NCI-H2196 (cell line): ENCODE results near the gene APP.

Source experiments
- DNase-seq: peaks from one replicate; lab custom pipeline; 2025; ENCODE audit not compliant: unreplicated experiment; lab: John Stamatoyannopoulos, UW

The APP gene

DNA sequence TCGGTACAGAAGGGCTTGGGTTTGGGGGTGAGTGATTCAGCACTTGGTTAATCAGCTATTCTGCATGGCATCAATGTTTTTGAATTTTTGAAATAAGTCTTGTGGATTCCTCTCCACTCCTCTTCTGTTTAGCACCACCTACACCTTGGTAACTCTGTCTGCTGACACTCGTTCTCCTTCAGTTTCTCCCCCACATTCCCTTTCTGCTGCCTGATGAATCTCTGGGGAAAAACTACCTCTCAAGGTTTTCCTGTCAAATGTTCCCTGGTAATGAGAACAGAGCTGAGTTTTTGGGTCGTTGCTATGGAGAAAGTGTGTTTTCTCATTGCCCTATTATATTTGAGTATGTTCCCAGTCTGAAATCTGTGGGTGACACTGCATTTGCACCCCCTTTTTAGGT, 327.6 kb downstream of the APP start:
- no peak for DNase-seq

DNA sequence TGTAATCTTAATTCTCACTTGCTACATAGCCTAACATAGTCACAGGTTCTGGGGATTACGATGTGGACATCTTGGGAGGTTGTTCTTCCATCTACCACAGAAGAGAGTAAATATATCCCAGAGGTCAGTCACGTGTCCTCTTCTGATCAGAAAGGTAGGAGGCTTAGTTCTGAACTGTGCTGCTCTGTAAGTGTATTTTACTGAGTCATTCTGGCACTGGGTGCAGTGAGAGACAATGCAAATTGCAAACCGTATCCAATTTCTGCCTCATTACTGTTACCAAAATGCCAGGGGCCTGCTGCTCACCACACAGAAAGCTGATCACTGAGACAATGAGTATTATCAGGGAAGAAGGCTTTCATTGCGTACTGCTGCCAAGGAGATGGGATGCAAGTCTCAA, 331.8 kb downstream of the APP start:
- DNase-seq: no peak

DNA sequence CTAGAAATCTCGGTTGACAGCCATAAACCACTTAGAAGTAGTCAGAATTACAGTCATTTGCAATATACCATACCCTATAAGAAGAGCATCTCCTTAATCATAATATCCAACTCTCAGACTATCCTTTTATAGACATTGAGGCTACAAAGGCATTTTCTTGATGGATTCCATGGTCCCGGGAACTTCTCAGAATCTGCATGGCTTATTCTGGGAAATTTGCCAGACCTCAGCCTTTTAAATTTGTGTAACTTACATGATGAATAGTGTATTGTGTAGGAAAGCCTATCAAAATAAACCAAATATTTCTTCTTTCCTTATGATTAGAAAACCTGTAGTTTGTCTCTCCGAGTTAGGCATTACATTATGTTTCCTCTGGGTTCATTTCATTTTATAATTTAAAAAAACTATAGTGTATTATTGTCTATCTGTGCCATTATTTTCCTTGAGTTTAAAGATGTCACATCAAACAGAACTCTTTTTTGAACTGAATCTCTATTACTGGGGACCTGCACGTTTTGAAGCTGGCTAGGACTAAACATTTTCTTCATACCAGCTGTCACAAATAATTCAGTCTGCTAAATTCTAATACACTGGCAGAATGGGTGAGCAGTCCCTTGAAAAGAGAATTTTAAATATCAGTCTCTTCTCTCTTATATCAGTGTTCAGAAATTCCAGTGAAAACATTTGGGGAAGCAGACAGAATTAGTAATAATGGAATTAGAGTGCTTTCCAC, 332.9 kb downstream of the APP start:
- DNase-seq: no peak

DNA sequence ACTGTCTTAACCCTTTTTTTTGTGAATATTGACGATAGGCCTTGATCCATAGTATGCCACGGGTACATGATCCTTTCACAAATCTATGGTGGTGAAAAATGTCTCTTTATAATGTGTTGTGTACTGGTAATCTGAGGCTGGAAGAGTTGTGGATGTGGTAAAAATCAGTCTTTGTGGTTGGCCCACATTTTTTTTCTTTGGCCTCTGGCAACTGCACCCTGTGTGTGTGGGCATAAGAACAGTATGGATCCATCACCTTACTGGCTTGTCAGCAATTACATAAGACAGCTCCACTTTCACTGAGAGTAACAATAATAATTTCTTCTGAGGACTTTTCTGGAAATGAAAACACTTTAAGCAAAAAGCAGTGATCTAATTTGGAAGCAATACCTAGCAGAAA, 334.2 kb downstream of the APP start:
- DNase-seq: no peak

DNA sequence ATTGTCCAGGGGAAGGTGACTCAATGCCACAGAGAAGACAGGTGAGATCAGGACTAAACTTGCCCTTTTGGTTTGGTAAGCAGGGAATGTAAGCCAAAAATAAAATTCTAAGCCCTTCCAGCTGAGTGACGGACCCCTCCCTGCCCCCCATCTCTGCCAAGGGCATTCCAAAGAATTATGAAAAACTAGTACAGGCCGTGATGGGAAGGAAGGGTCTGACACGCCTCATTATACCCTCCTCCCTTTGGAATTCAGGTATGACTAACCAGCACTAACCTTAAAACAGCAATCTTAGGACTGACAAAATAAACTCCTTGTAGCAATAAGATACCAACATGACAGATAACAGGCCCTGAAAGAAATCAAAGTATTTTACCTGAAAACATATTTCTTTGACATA, 336.2 kb downstream of the APP start:
- DNase-seq: no peak

DNA sequence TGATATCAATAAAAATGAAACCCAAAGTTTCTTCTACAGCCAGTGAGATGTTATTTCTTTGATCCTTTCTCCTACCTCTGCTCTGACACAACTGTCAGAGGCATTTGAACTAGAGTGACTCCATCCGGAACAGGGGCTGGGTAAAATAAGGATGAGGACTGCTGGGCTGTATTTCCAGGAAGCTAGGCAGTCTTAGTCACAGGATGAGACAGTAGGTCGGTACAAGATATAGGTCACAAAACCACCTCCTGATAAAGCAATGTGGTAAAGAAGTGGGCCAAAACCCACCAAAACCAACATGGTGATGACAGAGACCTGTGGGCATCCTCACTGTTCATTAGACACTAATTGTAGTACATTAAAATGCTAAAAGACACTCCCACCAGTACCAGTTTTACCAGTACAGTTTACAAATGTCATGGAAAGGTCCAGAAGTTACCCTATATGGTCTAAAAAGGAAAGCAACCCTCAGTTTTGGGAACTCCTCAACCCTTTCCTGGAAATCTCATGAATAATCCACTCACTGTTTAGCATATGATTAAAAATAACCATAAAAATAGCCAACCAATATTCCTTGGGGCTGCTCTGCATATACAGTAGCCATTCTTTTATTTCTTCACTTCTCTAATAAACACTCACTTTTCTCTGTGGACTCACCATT, 339.1 kb downstream of the APP start:
- no peak for DNase-seq
